ENCODE data around the gene ATXN1.

The ATXN1 gene

DNA sequence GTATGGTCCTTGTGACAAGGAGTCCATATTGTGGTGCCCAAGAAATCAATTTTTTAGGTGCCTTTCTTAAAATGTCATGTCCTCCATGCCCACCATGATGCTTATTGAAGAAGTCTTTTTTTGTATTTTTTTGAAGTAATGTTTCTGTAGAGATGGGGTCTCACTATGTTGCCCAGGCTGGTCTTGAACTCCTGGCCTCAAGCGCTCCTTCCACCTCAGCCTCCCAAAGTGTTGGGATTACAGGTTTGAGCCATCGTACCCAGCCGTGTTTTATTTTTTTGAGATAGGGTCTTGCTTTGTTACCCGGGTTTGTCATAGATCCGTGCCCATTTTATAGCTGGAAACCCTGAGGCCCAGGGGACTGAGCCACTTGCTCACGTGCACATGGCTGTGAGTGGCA lies 238.3 kb downstream of the ATXN1 start:
- DNase-seq, result no peak

DNA sequence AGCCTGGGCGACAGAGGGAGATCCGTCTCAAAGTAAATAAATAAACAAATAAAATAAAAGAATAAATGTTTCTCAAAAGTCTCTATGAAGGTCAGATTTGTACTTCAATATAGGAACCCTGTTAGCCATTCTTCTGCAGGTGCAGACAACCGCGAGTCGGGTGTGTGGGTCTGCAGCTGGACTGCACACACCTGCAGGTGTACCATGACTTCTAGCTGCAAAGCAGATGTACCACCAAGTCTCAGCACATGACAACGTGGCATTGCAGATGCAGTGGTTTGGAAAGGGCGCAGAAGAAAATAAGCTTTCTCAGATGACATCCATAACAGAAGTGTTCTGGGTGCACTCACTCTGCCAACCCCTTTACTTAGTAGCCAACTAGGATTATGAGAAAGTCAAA lies 239.7 kb downstream of the ATXN1 start:
- DNase-seq, result no peak

DNA sequence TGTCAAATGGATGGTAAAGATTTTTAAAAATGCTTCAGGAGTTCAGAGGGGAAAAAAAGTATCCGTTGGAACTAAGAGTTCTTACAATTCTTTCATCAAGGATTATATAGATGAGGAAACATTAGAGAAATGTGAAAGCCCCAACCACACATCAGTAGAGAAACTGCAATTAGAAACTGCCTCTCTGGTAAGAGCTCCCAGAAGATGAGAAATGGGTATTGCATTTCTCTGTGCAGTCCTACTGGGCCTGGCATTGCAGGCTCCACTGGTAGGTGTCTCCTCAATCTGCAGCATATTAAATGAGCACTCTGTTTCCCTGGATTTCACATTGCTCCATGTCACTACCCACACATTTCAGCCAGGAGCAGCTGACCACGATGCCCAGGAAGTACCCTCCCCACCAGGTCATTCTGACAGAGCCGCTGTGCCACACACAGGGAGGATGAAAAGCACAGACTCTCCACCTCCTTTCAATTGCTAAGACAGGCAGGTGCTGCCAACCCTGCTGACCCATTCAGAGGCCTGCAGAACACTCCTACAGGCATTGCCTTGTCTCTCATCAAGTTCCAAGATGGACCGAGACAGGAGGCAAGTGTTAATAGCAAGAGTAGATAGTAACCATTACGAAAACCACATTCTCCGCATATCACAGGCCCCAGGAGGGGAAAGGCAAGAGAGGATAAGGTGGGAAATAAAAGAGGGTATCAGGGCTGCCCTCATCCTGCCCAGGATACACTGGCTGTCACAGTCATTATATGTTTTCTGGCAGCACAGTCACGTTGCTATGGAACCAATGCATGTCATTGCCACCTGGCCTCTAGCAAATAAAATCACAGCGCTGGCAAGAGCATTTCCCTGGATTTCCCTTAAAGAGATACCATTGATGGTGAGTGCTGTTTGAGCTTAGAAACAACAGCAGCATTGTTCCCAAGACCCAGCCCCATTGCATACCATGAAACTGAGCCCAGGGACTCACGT lies 241.7 kb downstream of the ATXN1 start:
- DNase-seq, result no peak

DNA sequence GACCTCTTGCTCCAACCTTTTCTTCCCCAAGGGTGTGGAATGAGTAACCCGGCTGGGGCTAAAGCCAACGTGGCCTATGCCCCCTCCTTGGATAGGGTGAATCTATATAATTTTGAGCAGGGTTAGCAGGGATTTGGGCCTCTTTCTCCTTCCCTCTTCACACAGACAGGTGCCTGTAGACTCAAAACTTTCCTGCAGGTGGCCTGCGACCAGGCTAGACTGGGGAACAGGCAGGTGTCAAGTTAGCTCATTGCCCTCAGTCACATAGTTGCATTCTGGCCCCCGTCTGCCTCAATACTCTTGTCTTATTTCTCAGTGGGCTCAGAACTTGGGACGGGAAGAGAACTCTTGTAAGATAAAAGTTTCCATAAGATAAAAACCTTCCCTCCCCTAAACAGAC lies 243.0 kb downstream of the ATXN1 start:
- no peak for DNase-seq

DNA sequence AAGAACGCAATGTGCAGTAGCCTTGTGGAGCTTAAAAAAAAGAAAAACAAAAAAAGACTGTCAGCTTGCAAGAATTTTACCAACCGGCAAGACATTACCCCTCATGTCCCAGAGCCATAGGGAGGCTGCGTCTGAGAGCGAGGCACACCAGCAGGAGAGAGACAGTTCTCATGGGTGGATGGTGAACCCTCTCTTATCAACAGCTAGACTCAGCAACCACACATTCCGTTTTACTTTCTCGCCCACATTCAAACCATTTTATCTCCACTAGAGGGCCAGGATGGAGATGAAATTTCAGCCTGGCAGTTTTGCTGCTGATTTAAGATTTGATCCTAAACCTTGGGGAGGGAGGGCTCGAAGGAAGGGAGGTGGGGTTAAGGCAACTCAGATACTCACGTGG lies 247.0 kb downstream of the ATXN1 start:
- peak; percentile 36 for DNase-seq

DNA sequence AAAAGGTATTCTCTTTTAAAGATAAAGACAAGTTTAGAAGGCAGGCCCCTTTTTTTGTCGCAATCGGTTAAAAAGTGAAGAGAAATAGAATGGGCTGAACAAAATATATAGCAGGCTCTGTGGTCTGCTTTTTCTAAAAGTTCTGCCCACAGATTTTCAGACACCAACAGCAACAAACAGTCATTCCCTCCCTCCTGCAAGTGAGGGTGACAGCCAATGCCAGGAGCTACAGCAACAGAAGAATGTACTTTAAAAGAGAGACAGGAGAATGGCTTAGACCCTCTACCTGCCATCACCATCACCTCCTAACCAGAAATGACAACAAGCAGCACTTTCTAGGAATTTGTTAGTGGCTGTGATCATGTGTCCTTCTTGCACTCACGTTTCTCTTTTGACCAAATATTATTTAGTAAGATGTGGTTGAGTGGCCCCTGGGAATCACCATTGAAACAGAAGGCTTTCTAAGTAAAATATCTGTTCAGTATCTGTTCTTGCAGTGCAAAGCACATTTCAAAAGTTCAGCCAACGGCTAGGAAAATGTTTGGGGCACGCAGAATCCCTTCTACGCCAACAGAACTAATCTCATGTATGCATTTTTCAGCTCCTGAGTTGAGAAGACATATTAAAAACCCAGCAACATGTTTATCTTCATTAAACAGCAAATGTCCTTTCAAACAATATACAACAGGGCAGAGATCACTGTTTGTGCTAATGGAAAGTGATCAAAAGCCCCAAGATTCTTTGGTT lies 248.5 kb downstream of the ATXN1 start:
- no peak for DNase-seq

DNA sequence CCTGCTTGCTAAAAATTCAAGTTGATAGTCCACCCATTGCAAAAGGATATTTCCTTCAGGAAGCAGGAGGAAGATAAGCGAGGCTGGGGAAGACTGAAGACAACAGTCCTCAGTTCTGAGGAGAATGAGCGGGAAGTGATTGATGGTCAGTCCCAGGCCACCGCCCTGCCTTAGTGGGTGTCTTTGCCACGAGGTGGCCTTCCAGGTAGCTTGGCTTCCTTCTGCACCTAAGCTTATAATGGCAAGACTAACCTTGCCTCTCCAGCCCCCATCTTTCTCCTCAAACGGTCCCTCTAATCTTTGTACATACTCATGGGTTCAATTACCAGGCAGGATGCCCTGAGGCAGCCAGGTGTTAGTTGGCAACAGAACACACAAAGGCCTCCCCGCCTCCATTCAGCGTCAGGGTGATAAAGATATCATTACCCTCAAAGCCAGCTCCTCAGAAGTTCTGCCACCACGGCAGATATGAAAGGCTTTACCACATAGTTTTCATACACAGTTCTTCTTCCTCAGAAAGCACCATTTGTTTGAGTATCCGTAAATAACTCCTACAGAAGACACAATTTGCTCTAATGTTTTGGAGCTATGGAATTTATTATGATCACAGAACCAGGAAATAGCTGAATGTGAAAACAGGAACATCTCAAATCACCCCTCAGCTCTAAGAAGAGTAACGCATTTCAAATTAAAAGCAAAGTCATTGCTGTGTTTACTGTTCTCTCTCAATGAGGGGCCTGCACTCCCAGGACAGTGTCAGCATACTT lies 249.4 kb downstream of the ATXN1 start:
- peak; percentile 48 for DNase-seq

DNA sequence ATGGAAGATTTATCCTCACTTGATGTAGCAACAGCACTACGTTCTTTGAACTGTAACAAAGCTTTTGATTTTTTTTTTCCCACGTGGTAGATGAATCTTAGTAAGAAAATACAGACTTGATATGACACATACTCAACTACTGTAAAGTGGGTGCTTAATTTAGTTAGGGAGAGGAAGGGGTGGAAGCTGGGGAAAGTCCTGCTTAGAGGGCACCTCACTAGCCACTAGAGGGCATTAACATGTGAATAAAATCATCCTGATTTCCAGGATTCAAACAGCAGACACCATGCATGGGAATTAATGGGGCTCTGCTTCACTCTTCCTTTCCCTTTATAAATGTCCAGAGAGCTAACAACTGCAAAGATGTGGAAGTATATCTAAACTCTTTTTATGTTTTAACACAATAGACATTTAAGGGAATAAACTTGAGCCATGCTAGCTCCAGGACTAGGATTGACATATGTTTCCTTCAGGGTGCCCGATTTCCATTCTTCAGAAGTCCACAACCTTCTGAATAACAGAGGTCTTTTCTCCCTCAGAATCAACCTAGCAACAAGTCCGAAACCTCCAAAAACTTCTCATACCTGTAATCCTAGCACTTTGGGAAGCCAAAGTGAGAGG lies 250.1 kb downstream of the ATXN1 start:
- DNase-seq, result peak; percentile 6

DNA sequence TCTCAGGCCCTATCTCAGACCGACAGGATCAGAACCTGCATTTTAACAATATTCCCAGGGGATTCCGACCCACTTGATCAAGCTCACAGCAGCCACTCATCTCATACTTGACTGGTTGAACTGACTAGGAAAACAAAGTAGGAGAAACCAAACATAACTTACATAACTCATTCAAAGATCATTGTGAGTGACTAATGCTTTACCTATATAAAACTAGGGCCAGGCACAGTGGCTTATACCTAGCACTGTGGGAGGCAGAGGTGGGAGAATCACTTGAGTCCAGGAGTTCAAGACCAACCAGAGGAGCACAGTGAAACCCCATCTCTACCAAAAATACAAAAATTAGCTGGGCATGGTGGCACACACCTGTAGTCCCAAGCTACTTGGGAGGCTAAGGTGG lies 251.0 kb downstream of the ATXN1 start:
- no peak for DNase-seq

DNA sequence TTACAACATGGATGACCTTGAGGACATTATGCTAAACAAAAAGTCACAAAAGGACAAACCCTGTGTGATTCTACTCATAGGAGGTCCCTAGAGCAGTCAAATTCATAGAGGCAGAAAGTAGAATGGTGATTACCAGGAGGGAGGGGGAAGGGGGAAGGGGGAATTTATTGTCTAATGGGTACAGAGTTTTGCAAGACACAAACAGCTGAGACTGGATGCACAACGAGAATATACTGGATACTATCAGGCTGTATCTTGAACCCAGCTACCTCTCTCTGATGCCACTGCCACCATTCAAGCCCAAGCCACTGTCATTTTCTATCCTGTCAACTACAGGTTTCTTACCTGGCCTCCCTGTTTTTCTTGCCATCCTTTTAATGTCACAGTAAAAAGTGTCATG lies 252.3 kb downstream of the ATXN1 start:
- no peak for DNase-seq

DNA sequence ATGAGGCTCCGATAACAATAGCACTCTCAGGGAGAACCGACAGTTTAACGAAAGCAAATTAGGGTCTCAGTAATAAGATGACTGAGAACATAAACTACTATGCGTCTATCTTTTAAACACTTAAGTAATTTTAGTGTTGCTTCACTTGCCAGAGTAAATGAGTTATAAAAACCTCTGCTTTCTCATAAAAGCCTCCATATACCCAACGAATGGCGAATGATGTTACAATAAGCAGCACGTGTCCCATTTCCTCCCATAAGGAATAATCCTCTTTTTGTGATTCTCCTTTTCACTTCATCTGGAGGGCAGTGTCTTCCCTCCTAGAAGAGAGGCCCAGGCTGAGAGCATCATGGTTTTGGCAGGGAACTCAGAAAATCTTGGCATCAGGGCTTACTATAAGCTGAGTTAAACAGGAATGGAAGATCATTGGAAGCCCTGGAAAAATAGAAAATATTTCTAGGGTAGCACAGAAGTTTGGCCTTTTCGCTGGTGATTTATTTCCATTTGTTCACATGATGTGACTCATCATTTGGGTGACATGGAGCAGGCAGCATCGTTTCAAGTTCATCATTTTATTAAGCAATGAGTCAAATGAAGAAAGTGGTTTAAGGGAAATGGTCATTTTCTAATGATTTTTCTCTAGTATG lies 255.4 kb downstream of the ATXN1 start:
- no peak for DNase-seq

DNA sequence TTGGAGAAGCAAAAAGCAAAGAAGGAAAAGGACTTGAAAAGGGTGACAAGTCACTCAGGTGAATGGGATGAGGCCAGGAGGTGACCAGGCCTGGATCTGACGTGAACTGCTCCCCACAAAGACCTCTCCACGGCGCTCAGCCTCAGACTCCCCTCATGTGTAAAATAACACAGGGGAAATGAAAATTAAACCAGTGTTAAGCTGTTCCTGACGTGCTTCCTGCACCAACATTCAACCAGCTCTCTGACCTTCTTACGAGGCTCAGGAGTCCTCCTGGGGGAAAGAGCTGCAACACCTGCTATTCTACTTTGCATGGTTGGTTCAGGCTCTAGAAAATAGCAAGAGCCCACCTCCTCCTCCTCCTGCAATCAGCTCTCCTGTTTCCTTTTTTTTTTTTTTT lies 256.7 kb downstream of the ATXN1 start:
- no peak for DNase-seq

DNA sequence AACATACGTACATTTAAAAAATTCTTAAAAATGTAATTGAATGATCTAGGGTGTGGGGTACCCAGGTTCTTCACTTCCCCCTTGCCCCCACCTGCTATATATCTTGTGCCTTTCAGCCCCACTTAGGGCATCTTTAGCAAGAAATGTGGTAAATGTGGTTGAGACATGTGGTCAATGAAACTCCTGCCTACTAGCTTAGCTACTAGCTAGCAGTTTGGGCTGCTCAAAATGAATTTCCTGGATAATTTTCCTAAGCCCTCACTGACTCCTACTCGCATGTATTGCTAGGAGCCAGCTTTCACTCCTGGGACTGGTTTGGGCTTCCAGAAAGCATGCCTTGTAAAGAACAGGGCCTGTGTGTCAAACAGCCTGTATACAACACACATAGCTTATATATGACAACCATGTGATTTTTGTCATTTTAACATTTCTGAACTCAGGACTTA lies 257.3 kb downstream of the ATXN1 start:
- peak; percentile 23 for DNase-seq

DNA sequence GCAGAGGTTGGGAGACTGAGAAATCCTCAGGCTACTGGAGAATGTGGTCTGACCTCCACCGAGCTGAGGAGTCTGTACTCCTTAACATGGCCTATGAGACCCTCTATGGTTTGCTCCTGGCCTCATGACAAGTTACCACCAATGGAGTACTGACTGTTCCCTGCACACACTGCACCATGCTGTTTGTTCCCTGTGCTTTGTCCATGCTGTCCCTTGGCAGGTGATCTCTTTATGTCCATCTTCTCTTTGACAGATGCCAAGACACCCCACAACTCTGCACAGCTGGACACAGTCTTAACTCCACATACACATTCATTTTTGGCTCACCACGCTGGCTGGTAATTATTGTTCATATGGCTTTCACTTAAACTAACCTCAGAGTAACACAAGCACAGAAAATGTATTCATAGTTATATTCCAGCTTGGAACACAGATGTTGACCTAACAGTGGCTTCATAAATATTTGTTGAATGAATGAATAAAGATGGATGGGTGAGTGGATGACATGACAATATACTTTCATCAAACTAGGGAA lies 258.0 kb downstream of the ATXN1 start:
- no peak for DNase-seq

DNA sequence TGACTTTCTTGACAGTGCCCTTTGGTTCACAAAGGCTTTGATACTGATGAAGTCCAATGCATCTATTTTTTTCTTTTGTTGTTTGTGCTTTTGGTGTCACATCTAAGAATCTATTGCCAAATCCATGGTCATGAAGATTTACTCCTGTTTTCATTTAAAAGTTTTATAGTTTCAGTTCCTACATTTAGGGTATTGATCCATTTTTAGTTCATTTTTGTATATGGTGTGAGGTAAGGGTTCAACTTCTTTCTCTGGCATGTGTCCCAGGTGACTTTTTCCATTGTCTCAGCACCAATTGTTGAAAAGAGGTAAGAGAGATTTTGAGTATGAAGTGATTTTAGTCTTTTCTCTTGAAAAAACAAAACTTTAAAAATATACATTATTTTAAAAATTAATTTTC lies 262.3 kb downstream of the ATXN1 start:
- no peak for DNase-seq

DNA sequence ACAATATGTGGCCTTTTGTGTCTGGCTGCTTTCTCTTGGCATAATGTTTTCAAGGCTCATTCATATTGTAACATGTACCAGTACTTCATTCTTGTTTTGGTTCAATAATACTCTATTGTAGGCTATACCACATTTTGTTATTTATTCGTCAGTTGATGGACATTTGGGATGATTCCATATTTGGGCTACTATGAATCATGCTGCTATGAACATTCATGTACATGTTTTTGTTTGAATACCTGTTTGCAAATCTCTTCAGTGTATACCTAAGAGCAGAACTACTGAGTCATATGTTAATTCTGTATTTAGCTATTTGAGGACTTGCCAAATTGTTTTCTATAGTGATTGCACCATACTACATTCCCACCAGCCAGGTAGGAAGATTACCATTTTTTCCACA lies 263.0 kb downstream of the ATXN1 start:
- DNase-seq, result no peak

DNA sequence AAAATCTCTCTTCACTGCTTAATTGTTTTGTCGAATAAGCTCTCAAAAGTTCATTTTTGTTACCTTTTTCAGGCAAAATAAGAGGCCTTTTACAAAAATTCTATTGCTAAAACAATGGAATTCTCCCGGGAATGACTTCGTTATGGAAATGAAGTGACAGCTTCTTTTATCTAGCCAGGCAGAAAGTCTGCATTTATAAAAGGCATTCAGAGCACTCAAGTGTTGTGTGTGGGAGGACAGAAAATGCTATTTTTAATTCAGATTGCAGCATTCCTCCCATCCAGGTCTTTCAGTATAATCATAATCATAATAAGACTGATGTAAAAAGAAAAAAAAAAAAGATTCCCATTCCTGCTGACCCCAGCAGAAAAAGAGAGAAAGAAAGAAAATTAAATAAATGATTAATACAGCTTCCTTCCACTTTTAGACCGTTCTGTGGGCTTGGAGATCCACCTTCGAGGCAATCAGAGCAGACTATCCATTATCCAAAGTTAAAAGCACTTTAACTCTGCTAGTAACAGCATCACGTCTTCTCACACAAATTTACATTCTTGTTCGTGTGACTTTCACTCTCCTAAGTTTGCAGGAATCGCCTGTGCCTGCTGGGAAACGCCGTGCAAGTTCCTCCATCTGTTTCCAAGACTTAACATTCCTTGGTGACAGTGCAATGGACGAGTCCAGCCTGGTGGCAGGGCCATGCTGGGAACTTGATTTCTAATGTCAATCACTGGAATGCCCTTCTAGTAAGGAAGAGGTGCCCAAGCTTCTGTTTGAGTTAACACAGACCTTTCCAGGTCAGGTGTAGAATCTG lies 264.1 kb downstream of the ATXN1 start:
- DNase-seq, result no peak

DNA sequence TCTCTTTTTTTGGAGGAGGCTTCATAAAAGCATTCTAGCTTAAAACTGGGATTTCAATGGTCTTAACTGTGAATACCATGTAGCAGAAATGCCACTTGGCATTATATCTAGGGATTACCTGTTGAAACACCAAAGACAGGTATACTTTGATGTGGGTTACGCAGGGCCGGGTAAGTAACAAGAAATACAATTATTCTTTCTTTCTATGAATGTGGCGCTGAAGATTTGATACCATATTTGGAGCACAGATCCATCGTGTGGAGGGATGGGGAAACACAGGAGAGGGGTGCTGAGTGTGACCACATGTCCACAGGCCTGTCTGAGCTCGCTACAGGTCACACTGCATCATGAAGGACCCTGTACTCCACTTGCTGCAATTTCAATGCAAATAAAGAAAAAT lies 265.1 kb downstream of the ATXN1 start:
- peak; percentile 33 for DNase-seq

DNA sequence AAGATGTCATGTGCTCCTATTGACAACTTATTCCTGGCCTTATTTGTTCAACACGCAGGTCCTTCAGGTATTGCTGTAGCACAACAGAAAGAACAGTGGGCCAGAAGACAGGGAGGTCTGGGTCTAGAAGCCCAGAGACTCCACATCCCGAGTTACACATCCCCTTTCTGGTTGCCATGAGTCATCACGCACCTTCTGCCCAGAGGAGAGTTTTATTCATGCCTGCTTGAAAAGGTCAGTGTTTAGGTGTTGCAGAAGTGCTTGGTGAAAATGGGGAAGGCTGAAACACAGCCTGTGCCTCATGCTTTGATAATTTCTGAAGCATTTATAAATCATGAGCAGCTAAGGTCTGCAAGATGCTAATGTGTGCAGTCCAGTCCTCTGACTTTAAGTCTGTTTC lies 266.5 kb downstream of the ATXN1 start:
- no peak for DNase-seq

DNA sequence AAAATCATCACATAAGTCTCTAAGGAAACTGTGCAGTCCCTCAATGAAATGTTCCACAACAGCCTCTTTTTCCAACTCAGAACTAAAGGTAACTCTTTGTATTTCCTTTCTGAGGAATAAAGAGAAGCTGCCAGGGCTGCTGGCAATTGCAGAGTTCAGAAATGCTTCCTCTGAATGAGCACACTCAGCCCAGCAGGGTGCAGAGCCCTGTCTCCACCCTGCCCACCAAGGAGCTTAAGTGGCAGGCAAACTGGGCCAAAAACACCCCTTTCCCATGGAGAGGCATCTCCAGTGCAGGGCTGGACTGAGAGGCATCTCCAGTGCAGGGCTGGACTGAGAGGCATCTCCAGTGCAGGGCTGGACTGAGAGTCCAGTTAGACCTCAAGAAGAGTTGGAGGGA lies 267.5 kb downstream of the ATXN1 start:
- DNase-seq, result no peak

DNA sequence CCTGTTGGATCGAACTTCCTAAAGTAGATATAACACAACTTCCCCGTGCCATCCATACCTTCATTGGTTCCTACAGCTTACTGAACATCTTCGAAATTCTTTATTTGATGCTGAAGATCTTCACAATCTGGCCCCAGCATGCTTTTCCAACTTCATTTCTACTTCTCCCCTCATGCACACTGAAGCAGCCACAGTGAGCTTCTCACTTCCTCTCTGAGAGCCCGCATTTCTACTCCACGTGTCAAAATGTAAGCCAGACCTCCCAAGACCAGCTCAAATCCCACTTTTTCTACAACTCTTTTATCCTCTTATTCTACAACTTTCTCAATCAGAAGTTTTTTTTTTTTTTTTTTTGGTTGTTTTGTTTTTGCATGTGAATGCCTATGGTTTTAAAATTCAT lies 268.1 kb downstream of the ATXN1 start:
- DNase-seq, result no peak
